Karpas-422 (cell line): ENCODE measurements around the gene UCHL3. TPM values are rescaled to one million over a fixed set of nuclear protein-coding genes. Genes with fewer than 3 reads are reported as not detected.

Experiments used
- DNase-seq: peaks from one replicate; pipeline ENCODE4 v3.0.0-alpha.2; 2015
- H2AFZ ChIP-seq: fragments of 200-600 bp; sonication (generic); 2 replicates; pipeline ENCODE4 v1.6.1; 2014; ENCODE audit warnings: antibody characterized with exemption, low read length, mixed read lengths
- H3K27ac ChIP-seq: fragments of 200-600 bp; sonication (generic); 2 replicates; pipeline ENCODE4 v1.5.1; 2014; ENCODE audit warnings: mild to moderate bottlenecking, low read length, moderate library complexity
- H3K27me3 ChIP-seq: fragments of 200-600 bp; sonication (generic); 2 replicates; pipeline ENCODE4 v1.6.1; 2014; ENCODE audit warnings: low read length, mixed read lengths
- H3K36me3 ChIP-seq: fragments of 200-600 bp; sonication (generic); 2 replicates; pipeline ENCODE4 v1.6.1; 2014; ENCODE audit warnings: low read length, mixed read lengths; ENCODE audit not compliant: insufficient read depth
- H3K4me1 ChIP-seq: fragments of 200-600 bp; sonication (generic); 2 replicates; pipeline ENCODE4 v1.6.1; 2014; ENCODE audit warnings: mild to moderate bottlenecking, low read length, mixed read lengths
- H3K4me2 ChIP-seq: fragments of 200-600 bp; sonication (generic); 2 replicates; pipeline ENCODE4 v1.6.1; 2014; ENCODE audit warnings: low read length, low read depth, mild to moderate bottlenecking; ENCODE audit not compliant: poor library complexity, severe bottlenecking
- H3K4me3 ChIP-seq: fragments of 200-600 bp; sonication (generic); 2 replicates; pipeline ENCODE4 v1.5.1; 2014; ENCODE audit warnings: mild to moderate bottlenecking, antibody characterized with exemption, low read length, mixed read lengths
- H3K79me2 ChIP-seq: fragments of 200-600 bp; sonication (generic); 2 replicates; pipeline ENCODE4 v1.6.1; 2014; ENCODE audit warnings: mild to moderate bottlenecking, low read length, mixed read lengths
- H3K9ac ChIP-seq: fragments of 200-600 bp; sonication (generic); 2 replicates; pipeline ENCODE4 v1.6.0; 2014; ENCODE audit warnings: low read length
- H3K9me2 ChIP-seq: fragments of 200-600 bp; sonication (generic), shearing (Covaris generic); replicated peaks from 2 replicates; pipeline ENCODE4 v1.6.0; 2014; ENCODE audit warnings: mild to moderate bottlenecking, low read length, moderate library complexity; ENCODE audit not compliant: insufficient read depth
- H3K9me3 ChIP-seq: fragments of 300-700, 200-600 bp; sonication (generic); 2 replicates; pipeline ENCODE4 v1.6.1; 2014; ENCODE audit warnings: low read length, mixed read lengths
- H4K20me1 ChIP-seq: fragments of 200-600 bp; sonication (generic); 2 replicates; pipeline ENCODE4 v1.6.1; 2014; ENCODE audit warnings: mild to moderate bottlenecking, antibody characterized with exemption, low read length, low read depth; ENCODE audit not compliant: insufficient read depth
- total RNA-seq: library from RNA; depleted of rRNA; stranded (reverse); fragments of >200 nt; shearing (Covaris generic); gene quantifications from 2 replicates; pipeline ENCODE4 v1.2.3, GENCODE V29; 2014; ENCODE audit warnings: low replicate concordance

The UCHL3 gene
- total RNA-seq, 1 experiment from 2014 or later, result 84.8 TPM

DNA sequence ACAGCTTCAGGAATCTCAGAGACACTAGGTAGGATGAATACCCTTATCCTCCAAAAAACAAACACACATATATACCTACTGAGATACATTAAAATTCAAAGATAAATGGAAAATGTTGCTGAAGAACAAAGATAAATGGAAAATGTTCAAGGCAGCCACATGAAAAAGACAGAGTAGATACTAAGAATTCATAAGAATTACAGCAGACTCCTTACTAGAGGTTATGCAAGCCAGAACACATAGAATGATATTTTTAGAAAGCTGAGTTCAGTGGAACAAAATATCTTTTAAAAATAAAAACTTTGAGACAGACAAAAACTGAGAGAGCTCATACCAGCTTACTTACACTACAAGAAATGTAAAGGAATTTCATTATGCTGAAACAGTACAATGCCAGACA lies 35.6 kb downstream of the UCHL3 start:
- peaks cover 68% of the 10 kb centered on the region for H3K79me2 ChIP-seq
- H3K4me1 ChIP-seq, result peaks cover 3% of the 10 kb centered on the region; the same call in 1 of the 2 replicates
- H2AFZ ChIP-seq, result no peak overlapping the region
- peaks cover 3% of the 10 kb centered on the region; the same call in 1 of the 2 replicates for H3K9me3 ChIP-seq
- no peaks in the 10 kb centered on the region for H3K27me3 ChIP-seq
- H3K4me3 ChIP-seq, result no peak overlapping the region
- H3K27ac ChIP-seq, result no peak overlapping the region
- H3K36me3 ChIP-seq, result peaks cover 74% of the 10 kb centered on the region
- no peaks in the 10 kb centered on the region for H3K9me2 ChIP-seq
- H4K20me1 ChIP-seq, result no peaks in the 10 kb centered on the region
- no peak for DNase-seq
- no peak overlapping the region for H3K9ac ChIP-seq
- H3K4me2 ChIP-seq, result no peak overlapping the region

DNA sequence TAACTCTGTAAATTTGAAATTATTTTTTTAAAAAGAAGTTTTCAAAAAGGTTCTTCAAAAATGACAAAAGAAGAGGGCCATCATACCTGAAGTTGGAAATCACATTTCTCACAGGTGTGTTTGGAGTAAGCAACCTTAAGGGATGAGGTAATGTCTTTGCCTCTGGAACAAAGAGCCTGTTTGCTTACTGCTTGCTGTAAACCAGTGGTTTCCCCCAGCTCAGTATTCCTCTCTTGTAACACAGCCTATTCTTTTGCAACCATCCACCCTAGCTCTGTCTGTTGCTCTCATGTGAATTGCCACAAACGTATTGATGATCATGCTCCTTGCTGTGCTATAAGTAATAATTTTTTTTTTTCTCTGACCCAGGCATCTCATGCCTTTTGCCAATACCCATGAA lies 38.1 kb downstream of the UCHL3 start:
- no peak overlapping the region for H2AFZ ChIP-seq
- H3K4me2 ChIP-seq, result no peak overlapping the region
- H3K79me2 ChIP-seq, result peaks cover 63% of the 10 kb centered on the region
- no peaks in the 10 kb centered on the region for H4K20me1 ChIP-seq
- DNase-seq, result no peak
- no peak overlapping the region for H3K4me3 ChIP-seq
- no peak overlapping the region for H3K9ac ChIP-seq
- no peaks in the 10 kb centered on the region for H3K9me2 ChIP-seq
- peaks cover 3% of the 10 kb centered on the region; the same call in 1 of the 2 replicates for H3K9me3 ChIP-seq
- H3K27me3 ChIP-seq, result no peaks in the 10 kb centered on the region
- H3K36me3 ChIP-seq, result peaks cover 65% of the 10 kb centered on the region
- no peak overlapping the region for H3K27ac ChIP-seq
- peaks cover 3% of the 10 kb centered on the region; the same call in 1 of the 2 replicates for H3K4me1 ChIP-seq

DNA sequence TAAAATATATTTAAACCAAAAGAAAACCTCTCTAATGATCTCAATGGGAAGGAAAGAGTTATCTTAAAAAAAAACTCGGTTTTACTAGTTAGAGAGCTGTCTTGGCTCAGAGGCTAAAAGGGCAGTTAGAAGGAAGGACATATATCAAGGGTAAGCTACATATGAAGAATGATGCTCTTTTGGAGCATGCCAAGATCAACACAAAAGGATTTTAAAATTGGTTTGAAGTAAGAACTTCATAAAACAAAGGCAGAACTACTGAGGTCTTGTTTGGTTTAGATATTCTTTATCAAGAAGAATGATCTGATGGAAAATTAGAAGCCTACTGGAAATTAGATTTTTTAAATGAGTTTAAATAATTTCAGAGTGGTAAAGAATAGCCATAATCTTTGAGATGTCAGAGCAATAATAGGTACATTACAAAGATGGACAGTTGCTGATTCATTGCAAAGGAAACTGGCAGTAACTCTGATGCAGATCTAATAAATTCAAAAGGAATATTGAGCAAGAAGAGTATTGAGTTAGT lies 47.1 kb downstream of the UCHL3 start:
- no peaks in the 10 kb centered on the region for H4K20me1 ChIP-seq
- H3K27me3 ChIP-seq, result no peaks in the 10 kb centered on the region
- no peaks in the 10 kb centered on the region for H3K9me3 ChIP-seq
- peaks cover 33% of the 10 kb centered on the region for H3K36me3 ChIP-seq
- H3K27ac ChIP-seq, result no peak overlapping the region
- H3K9ac ChIP-seq, result no peak overlapping the region
- no peaks in the 10 kb centered on the region for H3K4me1 ChIP-seq
- DNase-seq, result no peak
- no peaks in the 10 kb centered on the region for H3K9me2 ChIP-seq
- peaks cover 43% of the 10 kb centered on the region for H3K79me2 ChIP-seq
- H3K4me2 ChIP-seq, result no peak overlapping the region
- no peak overlapping the region for H2AFZ ChIP-seq
- H3K4me3 ChIP-seq, result no peak overlapping the region

DNA sequence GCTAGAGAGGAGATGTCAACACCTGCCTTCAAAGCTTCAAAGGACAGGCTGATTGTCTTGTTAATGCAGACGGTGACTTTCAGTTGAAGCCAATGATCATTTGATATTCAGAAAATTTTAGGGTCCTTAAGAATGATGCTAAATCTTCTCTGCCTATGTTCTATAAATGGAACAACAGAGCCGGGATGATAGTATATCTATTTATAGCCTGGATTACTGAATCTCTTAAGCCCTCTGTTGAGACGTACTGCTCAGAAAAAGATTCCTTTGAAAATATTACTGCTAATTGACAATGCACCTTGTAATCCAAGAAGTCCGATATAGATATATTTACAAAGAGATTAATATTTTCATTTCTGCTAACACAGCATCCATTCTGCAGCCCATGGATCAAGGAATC lies 50.8 kb downstream of the UCHL3 start:
- Histone ChIP-seq H3K27ac (no peak overlapping the region), H3K4me1 (no peaks in the 10 kb centered on the region), H3K9ac (no peak overlapping the region), H3K4me3 (no peak overlapping the region), H4K20me1 (no peaks in the 10 kb centered on the region), H3K9me2 (no peaks in the 10 kb centered on the region), H3K79me2 (peaks cover 21% of the 10 kb centered on the region; the same call in 1 of the 2 replicates), H2AFZ (no peak overlapping the region), H3K9me3 (no peaks in the 10 kb centered on the region), H3K4me2 (no peak overlapping the region), H3K27me3 (no peaks in the 10 kb centered on the region), H3K36me3 (peaks cover 31% of the 10 kb centered on the region)
- no peak for DNase-seq

DNA sequence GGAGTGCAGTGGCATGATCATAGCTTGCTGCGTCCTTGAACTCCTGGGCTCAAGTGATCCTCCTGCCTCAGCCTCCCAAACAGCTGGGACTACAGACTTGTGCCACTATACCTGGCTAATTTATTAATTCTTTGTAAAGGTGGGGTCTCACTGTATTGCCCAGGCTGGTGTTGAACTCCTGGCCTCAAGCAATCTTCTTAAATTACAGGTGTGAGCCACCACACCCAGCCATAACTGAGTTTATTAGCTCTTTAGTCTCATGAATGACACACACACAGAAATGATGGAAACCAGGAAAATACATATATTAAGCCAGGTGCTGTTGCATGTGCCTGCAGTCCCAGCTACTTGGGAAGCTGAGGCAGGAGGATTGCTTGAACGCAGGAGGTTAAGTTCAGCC lies 53.4 kb downstream of the UCHL3 start:
- H3K79me2 ChIP-seq, result peaks cover 11% of the 10 kb centered on the region; the same call in 1 of the 2 replicates
- no peaks in the 10 kb centered on the region for H4K20me1 ChIP-seq
- no peak overlapping the region for H3K4me2 ChIP-seq
- DNase-seq, result no peak
- no peak overlapping the region for H2AFZ ChIP-seq
- H3K4me3 ChIP-seq, result no peak overlapping the region
- no peaks in the 10 kb centered on the region for H3K27me3 ChIP-seq
- no peak overlapping the region for H3K9ac ChIP-seq
- H3K36me3 ChIP-seq, result peaks cover 22% of the 10 kb centered on the region; the same call in 1 of the 2 replicates
- H3K4me1 ChIP-seq, result no peaks in the 10 kb centered on the region
- H3K27ac ChIP-seq, result no peak overlapping the region
- no peaks in the 10 kb centered on the region for H3K9me3 ChIP-seq
- H3K9me2 ChIP-seq, result no peaks in the 10 kb centered on the region

DNA sequence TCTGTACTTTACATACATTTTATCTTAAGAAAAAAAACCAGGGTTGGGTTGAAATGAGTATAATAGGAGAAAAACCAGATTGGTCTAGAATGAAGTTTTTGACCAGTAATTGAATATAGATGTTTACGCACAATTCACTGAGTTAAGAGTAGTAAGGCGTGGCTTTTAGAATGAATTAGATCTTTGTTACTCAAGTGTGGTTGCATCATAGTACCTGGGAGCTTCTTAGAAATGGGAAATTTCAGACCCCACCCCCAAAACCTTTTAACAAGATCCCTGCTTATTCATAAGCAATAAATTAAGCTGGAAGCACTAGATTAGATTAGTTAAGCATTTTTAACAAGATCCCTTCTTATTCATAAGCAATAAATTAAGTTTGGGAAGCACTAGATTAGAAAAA lies 57.9 kb downstream of the UCHL3 start:
- H3K4me2 ChIP-seq, result no peak overlapping the region

DNA sequence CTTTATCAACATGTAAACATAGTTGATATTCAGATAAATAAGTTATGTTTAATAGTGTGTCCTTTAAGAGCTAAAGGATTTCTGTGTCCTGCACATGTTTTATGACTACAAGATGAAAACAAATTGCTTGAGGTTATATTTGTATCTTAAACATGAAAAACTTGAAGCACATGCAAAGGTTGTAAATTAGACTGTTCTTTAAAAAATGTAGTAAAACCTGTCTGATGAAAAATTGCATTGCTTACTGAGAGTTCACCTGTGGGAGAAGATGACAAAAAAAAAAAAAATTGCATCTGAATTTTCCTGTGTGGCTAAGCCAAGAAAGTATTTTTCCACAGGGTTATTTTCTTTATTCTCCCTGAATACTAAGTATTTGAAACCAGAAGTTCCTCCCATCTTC lies 60.9 kb downstream of the UCHL3 start:
- H2AFZ ChIP-seq, result no peak overlapping the region
- DNase-seq, result no peak
- H3K9ac ChIP-seq, result no peak overlapping the region
- H3K79me2 ChIP-seq, result no peaks in the 10 kb centered on the region; the same call in none of the 2 replicates
- H3K36me3 ChIP-seq, result peaks cover 8% of the 10 kb centered on the region; the same call in 1 of the 2 replicates
- no peaks in the 10 kb centered on the region for H3K9me3 ChIP-seq
- no peak overlapping the region for H3K4me3 ChIP-seq
- H3K27ac ChIP-seq, result no peak overlapping the region
- H3K9me2 ChIP-seq, result no peaks in the 10 kb centered on the region
- H3K4me1 ChIP-seq, result no peaks in the 10 kb centered on the region
- H4K20me1 ChIP-seq, result no peaks in the 10 kb centered on the region
- H3K27me3 ChIP-seq, result no peaks in the 10 kb centered on the region
- no peak overlapping the region for H3K4me2 ChIP-seq

More for the DNA sequence above, 57.9 kb downstream of the UCHL3 start:
- no peaks in the 10 kb centered on the region for H4K20me1 ChIP-seq
- H3K9me3 ChIP-seq, result no peaks in the 10 kb centered on the region
- H3K4me3 ChIP-seq, result no peak overlapping the region
- H3K4me1 ChIP-seq, result no peaks in the 10 kb centered on the region
- no peak overlapping the region for H3K9ac ChIP-seq
- peaks cover 14% of the 10 kb centered on the region; the same call in 1 of the 2 replicates for H3K36me3 ChIP-seq
- no peak overlapping the region for H2AFZ ChIP-seq
- H3K27me3 ChIP-seq, result no peaks in the 10 kb centered on the region
- no peaks in the 10 kb centered on the region for H3K79me2 ChIP-seq
- no peaks in the 10 kb centered on the region for H3K9me2 ChIP-seq
- no peak overlapping the region for H3K27ac ChIP-seq
- DNase-seq, result no peak

DNA sequence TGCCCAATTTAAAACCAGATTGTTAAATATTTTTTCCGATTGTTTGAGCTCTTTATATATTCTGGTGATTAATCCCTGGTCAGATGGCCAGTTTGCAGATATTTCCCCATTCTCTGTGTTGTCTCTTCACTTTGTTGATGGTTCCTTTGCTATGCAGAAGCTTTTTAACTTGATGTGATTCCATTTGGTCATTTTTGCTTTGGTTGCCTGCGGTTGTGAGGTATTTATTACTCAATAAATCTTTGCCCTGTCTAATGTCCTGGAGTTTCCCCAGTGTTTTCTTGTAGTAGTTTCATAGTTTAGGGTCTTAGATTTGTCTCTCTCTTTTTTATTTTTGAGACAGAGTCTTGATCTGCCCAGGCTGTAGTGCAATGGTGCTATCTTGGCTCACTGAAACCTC lies 62.8 kb downstream of the UCHL3 start:
- H2AFZ ChIP-seq, result no peak overlapping the region
- H4K20me1 ChIP-seq, result no peaks in the 10 kb centered on the region
- H3K36me3 ChIP-seq, result no peaks in the 10 kb centered on the region; the same call in 1 of the 2 replicates
- H3K79me2 ChIP-seq, result no peaks in the 10 kb centered on the region; the same call in none of the 2 replicates
- H3K9ac ChIP-seq, result no peak overlapping the region
- no peaks in the 10 kb centered on the region for H3K9me3 ChIP-seq
- H3K4me2 ChIP-seq, result no peak overlapping the region
- H3K9me2 ChIP-seq, result no peaks in the 10 kb centered on the region
- H3K27me3 ChIP-seq, result no peaks in the 10 kb centered on the region
- no peak overlapping the region for H3K4me3 ChIP-seq
- DNase-seq, result no peak
- no peak overlapping the region for H3K27ac ChIP-seq
- H3K4me1 ChIP-seq, result no peaks in the 10 kb centered on the region
